GM23248 (cell line): ENCODE data around the gene FBXO47. TPM values are rescaled to one million over a fixed set of nuclear protein-coding genes. Genes with fewer than 3 reads are reported as not detected.
A peak's percentile ranks its signal among the peaks of the same experiment; 100 is the strongest.

Experiments
- DNase-seq: peaks from one replicate; pipeline ENCODE4 v3.0.0-alpha.2; 2015
- H2AFZ ChIP-seq: fragments of 200-600 bp; sonication (generic); 2 replicates; pipeline ENCODE4 v1.6.1; 2016; ENCODE audit warnings: antibody characterized with exemption
- H3F3A ChIP-seq: fragments of 200-600 bp; sonication (generic); 2 replicates; pipeline ENCODE4 v1.6.1; 2016; ENCODE audit warnings: mild to moderate bottlenecking, antibody characterized with exemption, mixed run types; ENCODE audit not compliant: insufficient read depth
- H3K27ac ChIP-seq: fragments of 200-600 bp; sonication (generic); 2 replicates; pipeline ENCODE4 v1.5.1; 2016; ENCODE audit warnings: mild to moderate bottlenecking
- H3K27me3 ChIP-seq: fragments of 200-600 bp; sonication (generic); replicated peaks from 2 replicates; pipeline ENCODE4 v1.6.1; 2016; ENCODE audit warnings: mild to moderate bottlenecking; ENCODE audit not compliant: insufficient read depth
- H3K36me3 ChIP-seq: fragments of 200-600 bp; sonication (generic); 2 replicates; pipeline ENCODE4 v1.6.1; 2016; ENCODE audit warnings: low read depth, mild to moderate bottlenecking
- H3K4me1 ChIP-seq: fragments of 200-600 bp; sonication (generic); 2 replicates; pipeline ENCODE4 v1.6.1; 2016; ENCODE audit warnings: mild to moderate bottlenecking; ENCODE audit not compliant: insufficient read depth
- H3K4me2 ChIP-seq: fragments of 200-600 bp; sonication (generic); one replicate; pipeline ENCODE4 v1.6.1; 2016; ENCODE audit warnings: mild to moderate bottlenecking; ENCODE audit not compliant: unreplicated experiment
- H3K4me3 ChIP-seq: fragments of 200-600 bp; sonication (generic); 2 replicates; pipeline ENCODE4 v1.5.1; 2016; ENCODE audit warnings: mild to moderate bottlenecking
- H3K79me2 ChIP-seq: fragments of 200-600 bp; sonication (generic); 2 replicates; pipeline ENCODE4 v1.6.1; 2016; ENCODE audit warnings: mild to moderate bottlenecking; ENCODE audit not compliant: insufficient read depth
- H3K9ac ChIP-seq: fragments of 200-600 bp; sonication (generic); 2 replicates; pipeline ENCODE4 v1.6.1; 2016; ENCODE audit warnings: mild to moderate bottlenecking
- H3K9me2 ChIP-seq: fragments of 200-600 bp; sonication (generic); 2 replicates; pipeline ENCODE4 v1.6.1; 2016; ENCODE audit warnings: mixed run types, mild to moderate bottlenecking, moderate library complexity; ENCODE audit not compliant: insufficient read depth
- H3K9me3 ChIP-seq: fragments of 200-600 bp; sonication (generic); one replicate; pipeline ENCODE4 v1.6.1; 2017; ENCODE audit warnings: low read depth
- H4K20me1 ChIP-seq: fragments of 200-600 bp; sonication (generic); 2 replicates; pipeline ENCODE4 v1.6.0; 2016; ENCODE audit not compliant: insufficient read depth
- EZH2 ChIP-seq: fragments of 200-600 bp; sonication (generic); IDR thresholded peaks from 2 replicates; pipeline ENCODE4 v1.6.1; 2018; ENCODE audit warnings: antibody characterized with exemption, mild to moderate bottlenecking; ENCODE audit not compliant: insufficient read depth, poor library complexity, severe bottlenecking
- EZH2phosphoT487 ChIP-seq: fragments of 200-600 bp; sonication (generic); IDR thresholded peaks from 2 replicates; pipeline ENCODE4 v1.6.1; 2018; ENCODE audit warnings: antibody characterized with exemption, moderate library complexity, mild to moderate bottlenecking, low read depth; ENCODE audit not compliant: insufficient read depth
- WGBS, 2 experiments: methylation state at CpG; one replicate each; pipeline ENCODE4 v1.1.6; 2015 to 2017; ENCODE audit warnings: low lambda C conversion rate in 2 of 2, low coverage in 1 of 2; ENCODE audit errors: missing lambda C conversion rate in 2 of 2; 5-methylcytosine and 5-hydroxymethylcytosine counted together
- in situ Hi-C: fragments of 300-500 bp; cut with MboI; formaldehyde crosslinking; loops from 2 replicates; pipeline ENCODE4 v1.15.0; 2020
- polyA plus RNA-seq: library from polyadenylated mRNA; unstranded; fragments of >200 nt; fragmentation: Nextera tagmentation; extraction: Ambion mirVana; gene quantifications from 2 replicates; pipeline ENCODE4 v1.2.1, GENCODE V29; 2016
- total RNA-seq: library from RNA; depleted of rRNA; stranded (reverse); fragments of >200 nt; shearing (Covaris generic); gene quantifications from 2 replicates; pipeline ENCODE4 v1.2.3, GENCODE V29; 2014

The FBXO47 gene
- total and polyA plus RNA-seq, 2 experiments from 2014 or later, result under 0.01 TPM; not detected in 1

DNA sequence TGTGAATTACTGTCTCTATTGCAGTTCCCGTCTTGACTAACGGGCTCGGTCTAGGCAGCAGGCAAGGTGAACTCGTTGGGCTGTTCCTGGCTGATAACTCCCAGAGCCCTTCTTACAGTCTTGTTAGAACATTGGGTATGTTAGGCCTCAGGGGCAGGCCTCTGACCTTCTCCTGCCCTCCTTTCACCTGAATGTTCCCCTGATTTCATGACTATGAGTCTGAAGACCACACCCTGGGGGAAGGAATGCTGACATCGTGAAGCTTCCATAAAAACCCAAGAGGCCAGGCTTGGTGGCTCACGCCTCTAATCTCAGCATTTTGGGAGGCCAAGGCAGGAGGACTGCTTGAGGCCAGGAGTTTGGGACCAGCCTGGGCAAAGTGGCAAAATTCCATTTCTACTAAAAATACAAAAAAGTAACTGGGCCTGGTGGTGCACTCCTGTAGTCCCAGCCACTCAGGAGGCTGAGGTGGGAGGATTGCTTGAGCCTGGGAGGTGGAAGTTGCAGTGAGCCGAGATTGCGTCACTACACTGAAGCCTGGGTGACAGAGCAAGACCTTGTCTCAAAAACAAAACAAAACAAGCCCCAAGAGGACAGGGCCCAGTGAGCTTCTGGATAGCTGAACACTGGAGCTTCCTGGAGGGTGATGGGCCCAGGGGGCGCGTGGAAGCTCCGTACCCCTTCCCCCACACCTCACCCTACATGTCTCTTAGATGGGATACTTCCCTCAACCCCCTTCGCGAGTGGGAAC is 47.8 kb upstream of the FBXO47 start:
- in situ Hi-C loops, result no loop called here
- Histone ChIP-seq H3K4me3 (no peak overlapping the region), H3K9me2 (no peaks in the 10 kb centered on the region), H3K36me3 (no peaks in the 10 kb centered on the region), H3F3A (0 out of 2 replicates have a peak, but pooled peaks cover 5% of the 10 kb centered on the region), H3K79me2 (no peaks in the 10 kb centered on the region), H3K4me1 (peaks cover 13% of the 10 kb centered on the region), H3K4me2 (peak overlapping the region; percentile 38), H2AFZ (peak overlapping the region; percentile 80), H3K27me3 (no peaks in the 10 kb centered on the region), H3K27ac (peak overlapping the region; percentile 73), H3K9ac (peak overlapping the region; percentile 48), H4K20me1 (no peaks in the 10 kb centered on the region), H3K9me3 (no peaks in the 10 kb centered on the region)
- WGBS, 2 experiments, result 67 to 70% methylated on average over 13 of the region's 13 CpGs
- TF ChIP-seq EZH2phosphoT487 (no peak), EZH2 (no peak)
- no peak for DNase-seq

DNA sequence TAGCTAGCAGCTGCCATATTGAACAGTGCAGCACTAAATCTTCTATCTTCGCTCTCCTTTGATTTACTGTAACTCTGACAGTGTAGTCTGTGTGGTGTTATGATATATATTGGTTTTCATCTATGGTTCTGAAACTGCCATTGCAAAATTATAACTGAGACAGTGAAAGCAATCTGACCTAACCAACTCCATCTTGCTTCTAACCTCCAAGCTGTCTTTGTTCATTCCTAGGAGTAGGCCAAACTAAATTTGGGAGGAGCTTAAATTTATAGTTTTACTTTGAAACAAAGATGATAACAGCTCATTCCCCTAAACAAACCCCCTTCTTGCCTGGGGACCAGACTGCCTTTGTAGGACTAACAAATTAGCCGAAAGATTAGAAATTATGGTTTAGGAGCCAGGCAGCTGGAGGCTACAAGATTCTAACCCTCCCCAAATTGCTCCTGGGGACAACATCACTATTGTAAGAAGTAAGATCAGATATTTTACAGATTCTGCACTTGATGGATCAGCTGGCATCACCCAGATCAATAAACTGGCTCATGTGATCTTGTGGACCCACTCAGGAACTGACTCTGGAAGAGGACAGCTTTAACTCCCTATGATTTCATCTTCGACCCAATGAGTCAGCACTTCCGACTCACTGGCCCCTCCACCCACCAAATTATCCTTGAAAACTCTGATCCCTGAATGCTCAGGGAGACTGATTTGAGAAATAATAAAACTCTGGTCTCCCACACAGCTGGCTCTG is 47.0 kb upstream of the FBXO47 start:
- no peaks in the 10 kb centered on the region for H3K9me2 ChIP-seq
- peak overlapping the region; percentile 73 for H3K27ac ChIP-seq
- peak overlapping the region; percentile 80 for H2AFZ ChIP-seq
- peaks cover 13% of the 10 kb centered on the region for H3K4me1 ChIP-seq
- no peak overlapping the region for H3K4me3 ChIP-seq
- peak overlapping the region; percentile 38 for H3K4me2 ChIP-seq
- H3K9me3 ChIP-seq, result no peaks in the 10 kb centered on the region
- in situ Hi-C loops, result no loop called here
- WGBS, 2 experiments, result 49% methylated on average over 4 of the region's 4 CpGs
- no peaks in the 10 kb centered on the region for H3K79me2 ChIP-seq
- TF ChIP-seq EZH2phosphoT487 (no peak), EZH2 (no peak)
- DNase-seq, result peak; percentile 84
- no peaks in the 10 kb centered on the region for H4K20me1 ChIP-seq
- no peaks in the 10 kb centered on the region for H3K27me3 ChIP-seq
- no peaks in the 10 kb centered on the region for H3K36me3 ChIP-seq
- H3K9ac ChIP-seq, result peak overlapping the region; percentile 48
- 0 out of 2 replicates have a peak, but pooled peaks cover 5% of the 10 kb centered on the region for H3F3A ChIP-seq

GRCh38 chr17:39012725-39013124 is 45.5 kb upstream of the FBXO47 start:
- DNase-seq, result no peak
- Histone ChIP-seq H3K9ac (no peak overlapping the region), H3K36me3 (no peaks in the 10 kb centered on the region), H3F3A (0 out of 2 replicates have a peak, but pooled peaks cover 5% of the 10 kb centered on the region), H3K27me3 (no peaks in the 10 kb centered on the region), H3K9me2 (no peaks in the 10 kb centered on the region), H3K4me1 (peaks cover 13% of the 10 kb centered on the region), H3K4me2 (no peak overlapping the region), H3K4me3 (no peak overlapping the region), H3K9me3 (no peaks in the 10 kb centered on the region), H2AFZ (no peak overlapping the region), H3K79me2 (no peaks in the 10 kb centered on the region), H3K27ac (no peak overlapping the region), H4K20me1 (no peaks in the 10 kb centered on the region)
- in situ Hi-C loops, result no loop called here
- TF ChIP-seq EZH2 (no peak), EZH2phosphoT487 (no peak)
- WGBS, 2 experiments, result 76 to 77% methylated on average over 7 of the region's 7 CpGs

DNA sequence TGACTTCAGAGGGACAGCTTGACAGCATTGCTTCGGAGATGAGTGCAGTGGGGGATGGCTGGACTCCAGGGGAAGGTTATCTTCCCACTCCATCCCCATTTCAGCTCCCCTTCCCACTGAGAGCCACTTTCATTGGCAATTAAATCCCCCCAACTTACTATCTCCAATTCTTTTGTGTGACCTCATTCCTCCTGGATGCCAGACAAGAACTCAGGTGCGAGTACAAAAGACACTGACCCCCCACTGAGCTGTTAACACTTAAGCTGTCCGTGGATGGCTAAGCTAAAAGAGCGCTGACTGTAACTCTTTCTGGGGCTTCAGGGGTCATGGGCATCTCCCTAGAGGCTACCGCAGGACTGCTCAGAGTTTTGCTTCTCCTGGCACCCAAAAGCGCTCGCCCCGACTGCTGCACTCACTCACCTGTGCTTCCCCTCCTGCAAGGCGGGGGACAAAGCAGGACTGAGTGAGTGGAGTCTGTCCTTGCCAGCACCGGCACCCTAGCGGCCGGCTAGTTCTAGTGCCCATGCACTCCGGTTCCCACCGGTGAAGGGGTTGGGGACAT is 44.8 kb upstream of the FBXO47 start:
- TF ChIP-seq EZH2 (no peak), EZH2phosphoT487 (no peak)
- Histone ChIP-seq H3K4me3 (no peak overlapping the region), H3K36me3 (no peaks in the 10 kb centered on the region), H3K4me2 (no peak overlapping the region), H3K9me2 (no peaks in the 10 kb centered on the region), H4K20me1 (no peaks in the 10 kb centered on the region), H3K9me3 (no peaks in the 10 kb centered on the region), H3K27me3 (no peaks in the 10 kb centered on the region), H2AFZ (no peak overlapping the region), H3K9ac (no peak overlapping the region), H3F3A (0 out of 2 replicates have a peak, but pooled peaks cover 5% of the 10 kb centered on the region), H3K79me2 (no peaks in the 10 kb centered on the region), H3K4me1 (peaks cover 13% of the 10 kb centered on the region), H3K27ac (no peak overlapping the region)
- in situ Hi-C loops, result no loop called here
- 84 to 85% methylated on average over 11 to 14 of the region's 14 CpGs for WGBS, 2 experiments
- no peak for DNase-seq
